ENCODE data around the gene PFDN2. TPM values are rescaled to one million over a fixed set of nuclear protein-coding genes. Genes with fewer than 3 reads are reported as not detected.

Gene PFDN2
- total and polyA plus RNA-seq, 2 donors (not counting 3 experiments of a cell fraction or from before 2014, with no cell fraction given): 104 to 157 TPM

DNA sequence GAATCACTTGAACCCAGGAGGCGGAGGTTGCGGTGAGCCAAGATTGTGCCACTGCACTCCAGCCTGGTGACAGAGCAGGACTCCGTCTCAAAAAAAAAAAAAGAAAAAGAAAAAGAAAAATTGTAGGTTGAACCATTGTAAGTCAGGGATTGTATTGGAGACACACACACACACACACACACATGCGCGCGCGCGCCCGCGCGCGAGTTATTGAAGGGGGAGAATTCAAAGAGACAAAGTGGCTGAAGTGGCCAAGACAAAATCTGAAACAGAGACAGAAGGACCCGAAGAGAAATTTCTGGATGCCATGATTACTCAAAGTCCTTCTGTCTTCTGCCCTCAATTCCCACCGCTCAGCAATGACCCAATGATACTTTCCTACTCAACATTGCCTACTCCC, 23.4 kb downstream of the PFDN2 start:
- no TSS peak for BruUV-seq (replicated peaks)
- Histone ChIP-seq H3K9me1 (replicated peaks; ENCODE audit: control insufficient read depth, extremely low read depth, insufficient read depth, low read length) (no peaks in the 10 kb centered on the region), H4K20me1 (replicated peaks; ENCODE audit: control insufficient read depth, extremely low read depth, insufficient read depth, low read length) (no peaks in the 10 kb centered on the region), H3K4me2 (ENCODE audit: insufficient read depth, low read length) (no peak overlapping the region), H3K79me2 (ENCODE audit: control insufficient read depth, insufficient read depth, low read length) (no peaks in the 10 kb centered on the region), H3K4me3 (replicated peaks in 1 of 3; ENCODE audit: insufficient read depth in 1 of 3, low read depth in 1 of 3, low read length in 3 of 3) (no peak overlapping the region), H3K27ac (ENCODE audit: insufficient read depth, low read depth, low read length) (no peak overlapping the region), H3K9me3 (replicated peaks; ENCODE audit: control insufficient read depth, insufficient read depth, low read length) (no peaks in the 10 kb centered on the region), H3K36me3 (ENCODE audit: control insufficient read depth in 2 of 2, extremely low read depth in 1 of 2, insufficient read depth in 2 of 2, low read length in 2 of 2) (peaks cover 0 to 2% of the 10 kb centered on the region in 2 experiments), H3K27me3 (ENCODE audit: control insufficient read depth in 2 of 2, insufficient read depth in 2 of 2, low read length in 2 of 2) (no peaks in the 10 kb centered on the region), H3K9ac (replicated peaks; ENCODE audit: extremely low read depth, insufficient read depth, low read length) (no peak overlapping the region), H3K4me1 (ENCODE audit: control insufficient read depth, extremely low read depth, insufficient read depth, low read length) (peaks cover 8% of the 10 kb centered on the region), H2AFZ (ENCODE audit: low read depth, low read length) (no peak overlapping the region)
- TF ChIP-seq GATA2 (IDR thresholded peaks at IDR 0.05; ENCODE audit: insufficient read depth, insufficient read length, low read depth, low read length) (no peak), JUN (IDR thresholded peaks at IDR 0.05; ENCODE audit: borderline replicate concordance, insufficient read depth, insufficient read length, low read depth) (no peak), MYC (IDR thresholded peaks at IDR 0.05; ENCODE audit: low read depth, low read length) (no peak), FOS (IDR thresholded peaks at IDR 0.05; ENCODE audit: borderline replicate concordance, insufficient read depth, low read length) (no peak), POLR2A (IDR thresholded peaks at IDR 0.05; ENCODE audit: low read depth, low read length) (no peak), POLR2AphosphoS5 (IDR thresholded peaks at IDR 0.05; ENCODE audit: insufficient read depth, low read depth, low read length) (no peak), EZH2 (IDR thresholded peaks at IDR 0.05; ENCODE audit: borderline replicate concordance, low read depth, low read length, severe bottlenecking) (no peak)
- TF ChIP-seq, protein P1, sequence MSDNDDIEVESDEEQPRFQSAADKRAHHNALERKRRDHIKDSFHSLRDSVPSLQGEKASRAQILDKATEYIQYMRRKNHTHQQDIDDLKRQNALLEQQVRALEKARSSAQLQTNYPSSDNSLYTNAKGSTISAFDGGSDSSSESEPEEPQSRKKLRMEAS (IDR thresholded peaks at IDR 0.05; ENCODE audit: insufficient read depth, insufficient read length): no peak
- TF ChIP-seq, protein P2, sequence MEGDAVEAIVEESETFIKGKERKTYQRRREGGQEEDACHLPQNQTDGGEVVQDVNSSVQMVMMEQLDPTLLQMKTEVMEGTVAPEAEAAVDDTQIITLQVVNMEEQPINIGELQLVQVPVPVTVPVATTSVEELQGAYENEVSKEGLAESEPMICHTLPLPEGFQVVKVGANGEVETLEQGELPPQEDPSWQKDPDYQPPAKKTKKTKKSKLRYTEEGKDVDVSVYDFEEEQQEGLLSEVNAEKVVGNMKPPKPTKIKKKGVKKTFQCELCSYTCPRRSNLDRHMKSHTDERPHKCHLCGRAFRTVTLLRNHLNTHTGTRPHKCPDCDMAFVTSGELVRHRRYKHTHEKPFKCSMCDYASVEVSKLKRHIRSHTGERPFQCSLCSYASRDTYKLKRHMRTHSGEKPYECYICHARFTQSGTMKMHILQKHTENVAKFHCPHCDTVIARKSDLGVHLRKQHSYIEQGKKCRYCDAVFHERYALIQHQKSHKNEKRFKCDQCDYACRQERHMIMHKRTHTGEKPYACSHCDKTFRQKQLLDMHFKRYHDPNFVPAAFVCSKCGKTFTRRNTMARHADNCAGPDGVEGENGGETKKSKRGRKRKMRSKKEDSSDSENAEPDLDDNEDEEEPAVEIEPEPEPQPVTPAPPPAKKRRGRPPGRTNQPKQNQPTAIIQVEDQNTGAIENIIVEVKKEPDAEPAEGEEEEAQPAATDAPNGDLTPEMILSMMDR (IDR thresholded peaks at IDR 0.05; ENCODE audit: extremely low read depth in 1 of 2, insufficient read depth in 1 of 2, low read depth in 1 of 2, low read length in 2 of 2): no peak
- intact Hi-C loops (cut with micrococcal nuclease) (no loop called here), dilution Hi-C loops (cut with MboI; ENCODE audit: extremely low pct_ligation_motif_present, low sequenced_read_pairs) (no loop called here)
- ChIA-PET POLR2A (no interaction called here), CTCF (interaction anchor here (1.3 to 7.6 kb wide), 2 partner anchors 98 to 104 kb away, joined by 4 to 197 read pairs; no protein-coding TSS in a partner anchor)
- FAIRE-seq: no peak
- DNase-seq (ENCODE audit: low read depth, low spot score): no peak
